ENCODE data around the gene BBS10. TPM values are rescaled to one million over a fixed set of nuclear protein-coding genes. Genes with fewer than 3 reads are reported as not detected.

The BBS10 gene
- total RNA-seq, 4 donors from 2014 or later: 6.9 to 34.2 (median 15.1) TPM

- no peaks in the 10 kb centered on the region for H3K36me3 ChIP-seq
- intact Hi-C loops (cut with DNase I; ENCODE audit: low total_unique reads): no loop called here
- DNase-seq: no peak
- no peaks in the 10 kb centered on the region for H3K4me1 ChIP-seq
- TF ChIP-seq POLR2A (IDR thresholded peaks at IDR 0.05): no peak
- TF ChIP-seq CTCF (IDR thresholded peaks at IDR 0.05): no peak
- no peaks in the 10 kb centered on the region for H3K27me3 ChIP-seq
- H3K9me3 ChIP-seq: no peaks in the 10 kb centered on the region
- H3K4me3 ChIP-seq: no peak overlapping the region
- H3K27ac ChIP-seq: no peak overlapping the region
Observed at GRCh38 chr12:76308866-76309265, 39.3 kb downstream of the BBS10 start.

GRCh38 chr12:76307083-76307482, 41.1 kb downstream of the BBS10 start:
- TF ChIP-seq CTCF (IDR thresholded peaks at IDR 0.05) (no peak), POLR2A (IDR thresholded peaks at IDR 0.05) (no peak)
- Histone ChIP-seq H3K36me3 (no peaks in the 10 kb centered on the region), H3K4me3 (no peak overlapping the region), H3K27me3 (no peaks in the 10 kb centered on the region), H3K9me3 (no peaks in the 10 kb centered on the region), H3K4me1 (no peaks in the 10 kb centered on the region), H3K27ac (no peak overlapping the region)
- DNase-seq: no peak
- intact Hi-C loops (cut with DNase I; ENCODE audit: low total_unique reads): no loop called here

- Histone ChIP-seq H3K4me1 (no peaks in the 10 kb centered on the region), H3K9me3 (no peaks in the 10 kb centered on the region), H3K27ac (no peak overlapping the region), H3K36me3 (no peaks in the 10 kb centered on the region), H3K4me3 (no peak overlapping the region), H3K27me3 (no peaks in the 10 kb centered on the region)
- TF ChIP-seq CTCF (IDR thresholded peaks at IDR 0.05): no peak
- no peak for TF ChIP-seq POLR2A (IDR thresholded peaks at IDR 0.05)
- intact Hi-C loops (cut with DNase I; ENCODE audit: low total_unique reads): no loop called here
- no peak for DNase-seq
Observed at GRCh38 chr12:76303989-76304460, 44.2 kb downstream of the BBS10 start.

- H3K27me3 ChIP-seq: no peaks in the 10 kb centered on the region
- no peak for DNase-seq
- intact Hi-C loops (cut with DNase I; ENCODE audit: low total_unique reads): no loop called here
- H3K4me3 ChIP-seq: no peak overlapping the region
- no peaks in the 10 kb centered on the region for H3K4me1 ChIP-seq
- H3K27ac ChIP-seq: no peak overlapping the region
- no peak for TF ChIP-seq CTCF (IDR thresholded peaks at IDR 0.05)
- no peak for TF ChIP-seq POLR2A (IDR thresholded peaks at IDR 0.05)
- H3K9me3 ChIP-seq: no peaks in the 10 kb centered on the region
- H3K36me3 ChIP-seq: no peaks in the 10 kb centered on the region
Observed at GRCh38 chr12:76303365-76303764, 44.9 kb downstream of the BBS10 start.

- intact Hi-C loops (cut with DNase I; ENCODE audit: low total_unique reads): no loop called here
- DNase-seq: no peak
- Histone ChIP-seq H3K36me3 (no peaks in the 10 kb centered on the region), H3K9me3 (no peaks in the 10 kb centered on the region), H3K27me3 (no peaks in the 10 kb centered on the region), H3K4me3 (no peak overlapping the region), H3K27ac (no peak overlapping the region), H3K4me1 (no peaks in the 10 kb centered on the region)
- TF ChIP-seq POLR2A (IDR thresholded peaks at IDR 0.05): no peak
- no peak for TF ChIP-seq CTCF (IDR thresholded peaks at IDR 0.05)
Observed at GRCh38 chr12:76300297-76300665, 47.9 kb downstream of the BBS10 start.

All from uterus (tissue), 4 donors.